Measurements from ENCODE around the gene CCIN. TPM values are rescaled to one million over a fixed set of nuclear protein-coding genes. Genes with fewer than 3 reads are reported as not detected.
A peak's percentile ranks its signal among the peaks of the same experiment; 100 is the strongest.

CCIN gene
- total and polyA plus RNA-seq, 2 of the 4 experiments (the other 2 are of a cell fraction), result 0.80 to 1.1 TPM

DNA sequence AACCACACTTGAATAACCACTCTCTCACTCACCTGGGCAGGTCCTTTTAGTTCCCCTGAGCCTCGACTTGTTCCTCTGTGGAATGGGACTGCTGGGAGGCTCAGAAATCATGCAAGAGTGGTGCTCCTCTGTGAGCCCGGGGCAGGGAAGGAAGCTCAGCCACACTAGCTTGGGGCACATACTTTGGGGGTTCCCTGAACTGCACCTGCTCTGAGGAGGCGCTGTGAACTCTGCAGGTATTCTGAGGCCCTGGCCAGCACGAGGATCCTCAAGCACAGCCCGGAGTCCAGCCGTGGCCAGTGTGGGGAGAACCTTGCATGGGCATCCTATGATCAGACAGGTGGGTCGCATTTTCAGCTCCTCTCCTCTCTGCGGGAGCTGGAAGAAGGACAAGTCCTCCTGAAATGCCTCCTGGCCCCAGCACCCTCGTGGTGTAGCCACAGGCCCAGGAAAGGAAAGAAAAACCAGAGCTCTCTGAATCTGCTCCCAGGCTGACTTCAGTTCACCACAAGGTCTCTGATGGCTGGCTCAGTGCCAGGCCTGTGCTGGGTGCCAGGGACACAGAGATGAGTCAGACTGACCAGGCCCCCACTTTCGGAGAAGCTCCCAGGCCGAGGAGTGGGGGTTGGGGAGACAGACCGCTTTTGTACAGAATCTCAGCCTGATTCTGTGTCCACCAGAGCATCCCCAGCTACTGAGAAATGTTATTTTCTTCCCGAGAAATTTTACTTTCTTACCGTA lies 20.7 kb upstream of the CCIN start:
- H3K14ac ChIP-seq (replicated peaks; ENCODE audit: low read depth, low read length), result peak overlapping the region; percentile 42
- H4K8ac ChIP-seq (ENCODE audit: low read depth in 2 of 2, low read length in 2 of 2), result peak overlapping the region in 1 of 2 experiments; percentile 45; a peak in 1 of 4 replicates
- H4K20me1 ChIP-seq (ENCODE audit: insufficient read depth, low read length), result peaks cover 25% of the 10 kb centered on the region
- WGBS, 2 experiments (ENCODE audit: extremely low coverage in 2 of 2, insufficient read length in 1 of 2), result 83% methylated on average over 4 of the region's 14 CpGs; no CpG with 5 or more reads in 1 of the 2 experiments
- peaks cover 26% of the 10 kb centered on the region for H3K4me1 ChIP-seq (ENCODE audit: control insufficient read depth, insufficient read depth, low read length)
- H2AFZ ChIP-seq (replicated peaks; ENCODE audit: low read length, poor library complexity), result peak overlapping the region; percentile 29
- dilution Hi-C loops (cut with HindIII; ENCODE audit: low sequenced_read_pairs, unreplicated experiment) (no loop called here), intact Hi-C loops (cut with micrococcal nuclease) (no loop called here), in situ Hi-C loops (cut with MboI; ENCODE audit: low sequenced_read_pairs) (no loop called here)
- peak overlapping the region; percentile 74 for H3K4ac ChIP-seq (ENCODE audit: low read depth, low read length)
- H2BK15ac ChIP-seq (ENCODE audit: low read depth, low read length), result no peak overlapping the region
- ATAC-seq (ENCODE audit: low read depth), result peak; percentile 86
- H2BK20ac ChIP-seq (ENCODE audit: low read depth, low read length), result peak overlapping the region; percentile 26; the same call in 1 of the 2 replicates
- peak overlapping the region; percentile 68 for H2AK5ac ChIP-seq (ENCODE audit: low read depth, low read length)
- ChIA-PET CTCF (interaction anchor here (0.6 to 2.2 kb wide), 4 partner anchors 17 to 150 kb away, joined by 3 to 8 read pairs (median 4); no protein-coding TSS in a partner anchor), POLR2A (ENCODE audit: unreplicated experiment) (interaction anchor here (0.7 to 1.0 kb wide), 2 partner anchors 9 to 16 kb away, joined by 3 to 4 read pairs; no protein-coding TSS in a partner anchor)
- peak overlapping the region; percentile 24; the same call in 1 of the 2 replicates for H3K56ac ChIP-seq (ENCODE audit: extremely low read depth, insufficient read depth, low read length)
- no TSS peak for BruUV-seq (replicated peaks)
- peak overlapping the region; percentile 4; the same call in 1 of the 2 replicates for H3K9ac ChIP-seq (ENCODE audit: low read depth, low read length)
- peak overlapping the region; percentile 77; the same call in 1 of the 2 replicates for H4K91ac ChIP-seq (ENCODE audit: insufficient read depth, low read depth, low read length)
- H2AK9ac ChIP-seq (replicated peaks; ENCODE audit: low read depth, low read length, poor library complexity), result no peak overlapping the region
- peak overlapping the region; percentile 87 for H2BK5ac ChIP-seq (ENCODE audit: low read depth, low read length, poor library complexity, severe bottlenecking)
- H2BK120ac ChIP-seq (ENCODE audit: low read depth, low read length), result peak overlapping the region; percentile 50
- peaks cover 32% of the 10 kb centered on the region for H3K9me1 ChIP-seq (ENCODE audit: insufficient read depth, low read length)
- no peak overlapping the region for H3K18ac ChIP-seq (ENCODE audit: low read depth, low read length)
- peaks cover 54% of the 10 kb centered on the region for H3K36me3 ChIP-seq (ENCODE audit: control insufficient read depth, insufficient read depth, low read length)
- H3K4me2 ChIP-seq (ENCODE audit: low read depth, low read length), result peak overlapping the region; percentile 59
- no peak overlapping the region; the same call in 1 of the 2 replicates for H3K23ac ChIP-seq (ENCODE audit: low read depth, low read length)
- H3K79me1 ChIP-seq (ENCODE audit: low read depth in 1 of 2, low read length in 2 of 2), result peaks cover 11 to 75% of the 10 kb centered on the region in 2 experiments; a peak in 3 of 4 replicates
- H3K27ac ChIP-seq (ENCODE audit: insufficient read depth, low read length), result peak overlapping the region; percentile 71
- DNase-seq, result peak; percentile 97
- H3K9me3 ChIP-seq (ENCODE audit: control insufficient read depth, insufficient read depth, low read length), result no peaks in the 10 kb centered on the region
- H3K4me3 ChIP-seq (ENCODE audit: insufficient read depth, low read depth, low read length), result no peak overlapping the region
- H3K27me3 ChIP-seq (ENCODE audit: control insufficient read depth, insufficient read depth, low read length), result no peaks in the 10 kb centered on the region
- no peak overlapping the region for H4K5ac ChIP-seq (ENCODE audit: low read depth, low read length)
- TF ChIP-seq RFX5 (IDR thresholded peaks at IDR 0.05; ENCODE audit: low read depth, low read length), result no peak
- TF ChIP-seq, protein P1, sequence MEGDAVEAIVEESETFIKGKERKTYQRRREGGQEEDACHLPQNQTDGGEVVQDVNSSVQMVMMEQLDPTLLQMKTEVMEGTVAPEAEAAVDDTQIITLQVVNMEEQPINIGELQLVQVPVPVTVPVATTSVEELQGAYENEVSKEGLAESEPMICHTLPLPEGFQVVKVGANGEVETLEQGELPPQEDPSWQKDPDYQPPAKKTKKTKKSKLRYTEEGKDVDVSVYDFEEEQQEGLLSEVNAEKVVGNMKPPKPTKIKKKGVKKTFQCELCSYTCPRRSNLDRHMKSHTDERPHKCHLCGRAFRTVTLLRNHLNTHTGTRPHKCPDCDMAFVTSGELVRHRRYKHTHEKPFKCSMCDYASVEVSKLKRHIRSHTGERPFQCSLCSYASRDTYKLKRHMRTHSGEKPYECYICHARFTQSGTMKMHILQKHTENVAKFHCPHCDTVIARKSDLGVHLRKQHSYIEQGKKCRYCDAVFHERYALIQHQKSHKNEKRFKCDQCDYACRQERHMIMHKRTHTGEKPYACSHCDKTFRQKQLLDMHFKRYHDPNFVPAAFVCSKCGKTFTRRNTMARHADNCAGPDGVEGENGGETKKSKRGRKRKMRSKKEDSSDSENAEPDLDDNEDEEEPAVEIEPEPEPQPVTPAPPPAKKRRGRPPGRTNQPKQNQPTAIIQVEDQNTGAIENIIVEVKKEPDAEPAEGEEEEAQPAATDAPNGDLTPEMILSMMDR (conservative IDR thresholded peaks at IDR 0.05; ENCODE audit: low read depth, low read length), result no peak
- no peak for TF ChIP-seq RCOR1 (IDR thresholded peaks at IDR 0.05; ENCODE audit: insufficient replicate concordance, low read length)
- TF ChIP-seq, protein P2, sequence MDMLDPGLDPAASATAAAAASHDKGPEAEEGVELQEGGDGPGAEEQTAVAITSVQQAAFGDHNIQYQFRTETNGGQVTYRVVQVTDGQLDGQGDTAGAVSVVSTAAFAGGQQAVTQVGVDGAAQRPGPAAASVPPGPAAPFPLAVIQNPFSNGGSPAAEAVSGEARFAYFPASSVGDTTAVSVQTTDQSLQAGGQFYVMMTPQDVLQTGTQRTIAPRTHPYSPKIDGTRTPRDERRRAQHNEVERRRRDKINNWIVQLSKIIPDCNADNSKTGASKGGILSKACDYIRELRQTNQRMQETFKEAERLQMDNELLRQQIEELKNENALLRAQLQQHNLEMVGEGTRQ (IDR thresholded peaks at IDR 0.05; ENCODE audit: low read depth, low read length), result no peak
- no peak for TF ChIP-seq CEBPB (IDR thresholded peaks at IDR 0.05; ENCODE audit: low read depth, low read length)
- TF ChIP-seq, protein P3, sequence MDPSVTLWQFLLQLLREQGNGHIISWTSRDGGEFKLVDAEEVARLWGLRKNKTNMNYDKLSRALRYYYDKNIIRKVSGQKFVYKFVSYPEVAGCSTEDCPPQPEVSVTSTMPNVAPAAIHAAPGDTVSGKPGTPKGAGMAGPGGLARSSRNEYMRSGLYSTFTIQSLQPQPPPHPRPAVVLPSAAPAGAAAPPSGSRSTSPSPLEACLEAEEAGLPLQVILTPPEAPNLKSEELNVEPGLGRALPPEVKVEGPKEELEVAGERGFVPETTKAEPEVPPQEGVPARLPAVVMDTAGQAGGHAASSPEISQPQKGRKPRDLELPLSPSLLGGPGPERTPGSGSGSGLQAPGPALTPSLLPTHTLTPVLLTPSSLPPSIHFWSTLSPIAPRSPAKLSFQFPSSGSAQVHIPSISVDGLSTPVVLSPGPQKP (IDR thresholded peaks at IDR 0.05; ENCODE audit: borderline replicate concordance, low read depth, low read length), result no peak
- TF ChIP-seq FOS (IDR thresholded peaks at IDR 0.05; ENCODE audit: low read depth, low read length), result peak; percentile 89
- no peak for TF ChIP-seq NFE2L2 (IDR thresholded peaks at IDR 0.05; ENCODE audit: low read depth, low read length)
- no peak for TF ChIP-seq CHD1 (IDR thresholded peaks at IDR 0.05; ENCODE audit: low read depth, low read length)
- no peak for TF ChIP-seq MAFK (IDR thresholded peaks at IDR 0.05; ENCODE audit: low read depth, low read length)
- peak; percentile 77; the same call in 1 of the 2 replicates for TF ChIP-seq MXI1 (IDR thresholded peaks at IDR 0.05; ENCODE audit: borderline replicate concordance, low read depth, low read length)
- peak; percentile 24; the same call in 1 of the 2 replicates for TF ChIP-seq SMC3 (IDR thresholded peaks at IDR 0.05; ENCODE audit: low read depth, low read length)
- 0 out of 2 replicates have a peak, but pooled peaks have one; percentile 8 for TF ChIP-seq RAD21 (IDR thresholded peaks at IDR 0.05; ENCODE audit: low read length)
